ENCODE results near the gene RHOT2.
A peak's percentile ranks its signal among the peaks of the same experiment; 100 is the strongest.
"Not testable (repeated sequence)": the region's sequence is repeated elsewhere in the genome, so short reads cannot be mapped to it uniquely, and the experiment has no call there.

Gene RHOT2

GRCh38 chr16:682493-683395 is 14.8 kb downstream of the RHOT2 start:
- DNase-seq: no peak

- no peak for DNase-seq
These were observed 15.6 kb downstream of the RHOT2 start for GRCh38 chr16:683396-684070.

- DNase-seq: peak; percentile 98
These were observed 16.3 kb downstream of the RHOT2 start, which contains the start of gene JMJD8 for GRCh38 chr16:684071-684794. Gene JMJD8 (minus strand): TSS chr16:684334. CDS start chr16:684319, 15 bp downstream.

GRCh38 chr16:684961-685696 is 17.2 kb downstream of the RHOT2 start:
- DNase-seq: no peak

GRCh38 chr16:685967-686366 is 18.0 kb downstream of the RHOT2 start:
- DNase-seq: no peak

GRCh38 chr16:686459-687260 is 18.7 kb downstream of the RHOT2 start:
- DNase-seq: no peak

- no peak for DNase-seq
These were observed 19.6 kb downstream of the RHOT2 start for GRCh38 chr16:687499-687898.

GRCh38 chr16:689175-689897 is 21.4 kb downstream of the RHOT2 start:
- no peak for DNase-seq

GRCh38 chr16:691242-691641 is 23.3 kb downstream of the RHOT2 start:
- not testable (repeated sequence) for DNase-seq

GRCh38 chr16:692356-693108 is 24.6 kb downstream of the RHOT2 start:
- DNase-seq: no peak

- DNase-seq: no peak
These were observed 25.4 kb downstream of the RHOT2 start for GRCh38 chr16:693364-693763.

GRCh38 chr16:693766-694165 is 25.8 kb downstream of the RHOT2 start:
- no peak for DNase-seq

- no peak for DNase-seq
These were observed 26.4 kb downstream of the RHOT2 start for GRCh38 chr16:694187-694862.

GRCh38 chr16:694863-695354 is 27.0 kb downstream of the RHOT2 start:
- DNase-seq: no peak

- DNase-seq: peak; percentile 76
These were observed 27.6 kb downstream of the RHOT2 start for GRCh38 chr16:695355-696089.

- no peak for DNase-seq
These were observed 31.2 kb downstream of the RHOT2 start for GRCh38 chr16:698911-699671.

GRCh38 chr16:700684-701584 is 33.0 kb downstream of the RHOT2 start:
- peak; percentile 57 for DNase-seq

Measured in CD4-positive, alpha-beta T cell treated with Interleukin-21 for 1 hour (primary cell).